Fibroblast of villous mesenchyme (primary cell): ENCODE results near the gene CDS2. TPM values are rescaled to one million over a fixed set of nuclear protein-coding genes. Genes with fewer than 3 reads are reported as not detected.
A peak's percentile ranks its signal among the peaks of the same experiment; 100 is the strongest.

Experiments used
- DNase-seq: peaks from one replicate; pipeline ENCODE4 v3.0.0-alpha.2; 2010; ENCODE audit warnings: low read depth
- H3K4me3 ChIP-seq: 2 replicates; pipeline ENCODE4 v1.5.1; 2011; ENCODE audit warnings: low read depth, mild to moderate bottlenecking, low read length
- total RNA-seq: library from RNA; depleted of rRNA; stranded (reverse); fragments of >200 nt; gene quantifications from 2 replicates; pipeline ENCODE4 v1.2.3, GENCODE V29; 2012
- TF ChIP-seq, protein P1 (sequence below): IDR thresholded peaks from 2 replicates; pipeline ENCODE4 v1.5.1; 2012; ENCODE audit warnings: low read depth, mild to moderate bottlenecking, low read length; ENCODE audit not compliant: insufficient read depth

Gene CDS2
- total RNA-seq, 1 donor = 32.4 TPM

DNA sequence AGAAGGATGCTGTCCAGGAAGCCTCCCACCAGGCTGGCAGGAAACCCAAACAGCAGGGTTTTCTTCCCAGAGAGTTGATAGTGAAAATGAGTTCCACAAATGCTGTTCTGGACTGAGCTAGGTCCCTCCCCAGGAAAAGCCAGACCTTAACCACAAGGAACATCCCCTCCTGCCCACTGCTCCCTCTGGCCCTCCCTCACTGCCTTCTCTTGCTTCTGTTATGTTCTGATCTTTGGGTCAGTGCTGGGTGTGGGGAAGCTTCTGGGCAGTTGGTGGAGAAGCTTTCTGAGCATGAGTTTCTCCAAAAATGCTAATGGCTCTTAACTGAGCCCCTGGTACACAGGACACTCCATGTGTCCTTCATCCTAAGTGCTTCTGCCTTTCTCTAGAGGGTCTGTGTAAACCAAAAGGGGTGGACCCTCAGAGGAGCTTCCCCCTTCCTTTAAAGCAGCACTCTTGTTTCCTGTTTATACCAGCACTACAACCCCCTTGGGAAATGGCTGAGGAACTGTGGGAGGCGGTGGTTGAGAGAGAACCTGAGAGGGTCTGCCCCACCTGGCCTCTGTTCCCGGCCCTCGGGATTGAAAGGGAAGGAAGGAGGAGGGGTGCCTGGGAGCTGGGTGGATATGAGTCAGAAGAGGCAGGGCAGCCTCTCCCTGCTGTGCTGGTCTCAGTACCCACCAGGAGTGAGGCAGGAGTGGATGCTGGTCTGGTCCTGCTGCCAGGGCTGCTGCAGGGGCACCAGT lies 42.0 kb downstream of the CDS2 start:
- H3K4me3 ChIP-seq = peak overlapping the region; percentile 21
- DNase-seq = peak; percentile 57
- TF ChIP-seq, protein P1, sequence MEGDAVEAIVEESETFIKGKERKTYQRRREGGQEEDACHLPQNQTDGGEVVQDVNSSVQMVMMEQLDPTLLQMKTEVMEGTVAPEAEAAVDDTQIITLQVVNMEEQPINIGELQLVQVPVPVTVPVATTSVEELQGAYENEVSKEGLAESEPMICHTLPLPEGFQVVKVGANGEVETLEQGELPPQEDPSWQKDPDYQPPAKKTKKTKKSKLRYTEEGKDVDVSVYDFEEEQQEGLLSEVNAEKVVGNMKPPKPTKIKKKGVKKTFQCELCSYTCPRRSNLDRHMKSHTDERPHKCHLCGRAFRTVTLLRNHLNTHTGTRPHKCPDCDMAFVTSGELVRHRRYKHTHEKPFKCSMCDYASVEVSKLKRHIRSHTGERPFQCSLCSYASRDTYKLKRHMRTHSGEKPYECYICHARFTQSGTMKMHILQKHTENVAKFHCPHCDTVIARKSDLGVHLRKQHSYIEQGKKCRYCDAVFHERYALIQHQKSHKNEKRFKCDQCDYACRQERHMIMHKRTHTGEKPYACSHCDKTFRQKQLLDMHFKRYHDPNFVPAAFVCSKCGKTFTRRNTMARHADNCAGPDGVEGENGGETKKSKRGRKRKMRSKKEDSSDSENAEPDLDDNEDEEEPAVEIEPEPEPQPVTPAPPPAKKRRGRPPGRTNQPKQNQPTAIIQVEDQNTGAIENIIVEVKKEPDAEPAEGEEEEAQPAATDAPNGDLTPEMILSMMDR = no peak

DNA sequence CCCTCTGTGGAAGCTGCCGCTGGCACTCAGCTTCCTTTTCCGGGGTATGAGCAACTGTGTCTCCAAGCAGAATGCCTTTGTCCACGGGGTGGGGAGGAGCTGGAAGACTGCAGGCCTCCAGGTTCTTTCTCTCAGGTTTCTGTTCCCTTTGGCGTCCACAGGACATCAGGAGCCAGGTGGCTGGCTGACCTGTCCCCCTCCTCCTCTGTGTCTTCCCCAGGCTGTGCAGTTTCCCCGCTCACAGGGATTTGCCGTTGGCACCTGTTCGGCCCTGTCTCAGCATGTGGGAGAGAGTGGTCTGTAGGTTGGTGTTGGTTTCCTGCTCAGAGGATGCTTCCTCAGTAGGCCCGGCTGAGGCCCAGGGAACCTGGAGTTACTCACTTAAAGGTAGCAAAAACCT lies 43.5 kb downstream of the CDS2 start:
- H3K4me3 ChIP-seq = no peak overlapping the region
- TF ChIP-seq, protein P1 = no peak
- no peak for DNase-seq

DNA sequence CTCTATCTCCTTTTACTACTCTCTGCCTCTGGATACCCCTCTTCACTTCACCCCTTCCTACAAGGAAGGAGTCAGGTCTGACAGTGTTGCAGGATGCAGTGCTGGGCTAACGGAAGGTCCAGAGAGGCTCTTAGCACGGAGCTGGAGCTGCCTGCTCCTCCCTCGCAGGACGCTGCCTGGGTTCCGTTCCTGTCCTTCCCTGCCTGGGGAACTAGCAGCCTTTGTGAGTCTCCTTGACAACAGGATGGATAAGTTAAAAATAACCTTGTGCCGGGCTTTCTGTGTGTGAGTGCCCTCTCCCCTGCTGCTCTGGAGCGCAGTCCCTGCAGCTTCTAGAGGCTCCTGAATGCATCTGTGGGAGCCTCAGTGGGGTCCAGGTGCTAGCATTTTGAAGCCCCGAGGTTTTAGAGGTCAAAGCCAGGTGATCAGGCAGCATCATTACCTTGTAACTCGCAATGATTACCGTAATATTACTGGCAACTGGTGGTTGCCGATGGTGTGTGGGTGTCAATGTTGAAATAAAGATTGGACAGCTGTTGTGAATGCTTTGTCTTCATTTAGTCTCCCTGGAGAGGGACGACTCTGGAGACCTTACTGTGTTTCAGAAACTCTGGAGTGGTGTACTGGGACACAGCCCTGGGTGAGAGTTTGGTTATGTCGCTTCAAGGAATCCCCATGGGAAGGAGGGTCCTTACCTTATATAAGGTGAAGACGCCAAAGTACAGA lies 44.4 kb downstream of the CDS2 start:
- TF ChIP-seq, protein P1 = no peak
- no peak overlapping the region for H3K4me3 ChIP-seq
- DNase-seq = no peak

DNA sequence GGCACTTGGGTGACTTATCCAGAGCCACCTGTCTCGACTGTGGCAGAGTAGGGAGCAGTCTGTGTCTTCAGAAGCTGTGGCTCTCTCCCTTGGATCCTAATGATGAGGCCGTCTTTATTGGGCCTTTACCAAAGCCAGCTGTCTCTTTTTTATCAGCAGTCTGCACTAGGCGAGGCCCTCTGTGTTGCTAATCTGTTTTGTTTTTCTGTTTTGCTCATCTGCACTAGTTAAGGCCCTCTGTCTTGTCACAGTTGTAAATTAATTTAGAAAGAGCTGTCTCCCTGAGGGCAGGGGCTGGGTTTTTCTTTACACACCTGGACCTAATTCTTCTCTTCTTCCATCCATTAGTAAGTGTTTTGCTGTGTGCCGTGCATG lies 45.0 kb downstream of the CDS2 start:
- TF ChIP-seq, protein P1 = no peak
- no peak for DNase-seq
- no peak overlapping the region for H3K4me3 ChIP-seq

DNA sequence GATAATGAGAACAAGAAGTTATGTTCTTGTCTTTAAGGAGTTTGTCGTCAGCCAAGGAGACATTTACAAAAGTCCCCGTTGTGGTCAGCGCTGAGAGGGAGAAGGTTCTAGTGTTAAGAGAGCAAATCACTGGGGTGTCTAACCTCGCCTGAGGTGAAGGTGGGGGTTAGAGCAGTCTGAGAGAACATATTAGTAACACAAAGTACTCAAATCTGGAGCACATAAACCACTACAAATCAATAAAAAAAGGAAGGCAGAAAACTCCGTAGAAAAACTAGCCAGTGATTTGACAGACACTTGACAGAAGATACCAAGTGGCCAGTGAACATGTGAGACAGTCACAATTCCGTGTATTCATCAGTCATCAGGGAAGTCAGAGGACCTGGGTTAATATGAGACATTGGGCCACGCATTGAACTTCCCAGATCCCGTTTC lies 45.4 kb downstream of the CDS2 start:
- TF ChIP-seq, protein P1 = no peak

DNA sequence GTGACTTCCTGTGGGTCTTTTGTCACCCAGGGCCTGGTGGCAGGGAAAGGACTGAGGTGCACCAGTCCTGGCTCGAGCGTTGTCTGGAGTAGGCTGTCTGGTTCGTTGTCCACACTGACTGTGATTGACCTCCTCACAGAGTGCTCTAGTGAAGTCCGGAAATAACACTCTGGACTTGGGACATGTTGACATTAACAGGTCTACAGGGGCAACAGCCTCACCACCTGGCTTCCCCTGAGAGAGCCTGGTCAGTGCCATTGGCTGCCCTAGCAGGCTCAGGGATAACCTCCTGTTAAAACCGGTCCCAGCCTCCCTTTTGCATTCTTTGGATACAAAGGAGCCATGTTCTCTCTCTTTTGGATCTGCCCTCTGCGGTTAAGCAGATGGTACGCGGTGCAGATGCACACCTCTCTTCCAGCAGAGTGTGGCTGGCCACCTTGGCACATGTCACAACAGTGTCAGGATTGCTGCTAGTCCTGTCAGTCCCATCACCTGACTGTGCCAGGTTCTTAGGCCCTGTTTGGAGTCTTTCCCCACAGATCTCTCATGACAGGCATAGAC lies 46.2 kb downstream of the CDS2 start:
- no peak overlapping the region for H3K4me3 ChIP-seq
- TF ChIP-seq, protein P1 = no peak
- no peak for DNase-seq

More for the DNA sequence above, 45.4 kb downstream of the CDS2 start:
- H3K4me3 ChIP-seq = no peak overlapping the region
- no peak for DNase-seq
